Umbilical cord (tissue), 2 donors: ENCODE data around the gene NCAPG. TPM values are rescaled to one million over a fixed set of nuclear protein-coding genes. Genes with fewer than 3 reads are reported as not detected.

Experiments used
- DNase-seq: peaks from one replicate; pipeline ENCODE4 v3.0.0-alpha.2; 2015; ENCODE audit warnings: low spot score
- total RNA-seq: library from RNA; depleted of rRNA; stranded (reverse); fragments of >200 nt; gene quantifications from one replicate; pipeline ENCODE4 v1.2.3, GENCODE V29; 2014; ENCODE audit warnings: low replicate concordance; ENCODE audit not compliant: insufficient read depth

NCAPG gene
- total RNA-seq, 1 donor from 2014 or later = 10.4 TPM

GRCh38 chr4:17869327-17869726, 58.5 kb downstream of the NCAPG start:
- no peak for DNase-seq

- no peak for DNase-seq
Measured at GRCh38 chr4:17875402-17876070, 64.8 kb downstream of the NCAPG start.

DNA sequence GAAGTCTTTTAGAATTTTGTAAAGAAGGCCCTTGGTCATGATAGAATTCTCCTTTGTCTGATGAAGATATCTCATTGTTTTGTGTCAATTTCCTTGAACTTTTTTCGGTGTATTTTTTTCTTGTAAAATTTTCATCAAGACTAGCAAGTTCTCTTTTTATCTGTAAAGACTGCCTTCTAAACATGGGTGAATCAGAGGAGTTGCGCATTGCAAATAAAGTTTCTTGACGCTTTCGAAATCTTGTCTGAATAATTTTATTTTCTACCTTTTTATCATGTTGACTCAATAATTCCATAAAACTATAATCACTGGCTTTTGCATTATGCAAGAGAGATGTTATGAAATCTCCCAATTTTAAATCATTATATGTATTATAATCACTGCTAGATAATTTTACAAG, 66.2 kb downstream of the NCAPG start:
- DNase-seq = no peak

DNA sequence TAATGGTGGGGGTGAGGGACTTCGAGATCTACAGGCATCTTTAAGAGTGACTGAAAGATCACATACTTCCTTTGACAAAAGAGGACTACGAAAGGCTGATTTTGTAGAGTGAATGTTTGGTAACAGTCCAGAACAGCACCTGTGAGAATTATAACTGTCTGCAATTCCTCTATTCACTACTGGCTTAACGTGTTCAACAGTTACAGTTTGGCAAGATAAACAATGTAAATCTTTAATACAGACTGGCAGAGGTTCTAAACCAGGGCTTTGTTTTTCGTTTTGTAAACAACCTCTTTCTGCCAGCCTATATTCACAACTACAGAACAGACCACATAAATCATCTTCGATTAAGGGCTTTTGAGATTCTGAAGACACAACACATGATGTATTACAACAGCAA, 66.9 kb downstream of the NCAPG start:
- DNase-seq = no peak

GRCh38 chr4:17884063-17884462, 73.3 kb downstream of the NCAPG start:
- no peak for DNase-seq

- DNase-seq = no peak
Measured at GRCh38 chr4:17884511-17884910, 73.7 kb downstream of the NCAPG start.

- DNase-seq = no peak
Measured at GRCh38 chr4:17889692-17890091, 78.9 kb downstream of the NCAPG start.

GRCh38 chr4:17894421-17894820, 83.6 kb downstream of the NCAPG start:
- DNase-seq = no peak

Other genes with a start within 250 kb of the NCAPG start
- gene LAP3, start 233.8 kb upstream of the NCAPG start, total RNA-seq = 78.7 TPM
- gene MED28, start 196.3 kb upstream of the NCAPG start, total RNA-seq = 12.3 TPM
- gene FAM184B, start 29.4 kb upstream of the NCAPG start, total RNA-seq = 3.1 TPM
- 50.8 TPM for gene DCAF16, start 222 bp upstream of the NCAPG start, total RNA-seq
- 36.4 TPM for gene LCORL, start 210.8 kb downstream of the NCAPG start, total RNA-seq